SK-N-SH treated with all-trans-retinoic acid at 6 μM for 48 hours (cell line): Measurements from ENCODE around the gene ZNF583.

Source experiments
- ISL1 ChIP-seq: fragments of 250-450 bp; sonication (Bioruptor Pico); IDR thresholded peaks from 2 replicates; pipeline ENCODE4 v2.1.2; 2022; ENCODE audit warnings: mild to moderate bottlenecking, moderate library complexity
- SNAI2 ChIP-seq: fragments of 250-450 bp; sonication (Bioruptor Pico); IDR thresholded peaks from 2 replicates; pipeline ENCODE4 v1.5.0; 2020; ENCODE audit warnings: mild to moderate bottlenecking, moderate library complexity
- ZFP30 ChIP-seq: fragments of 450-650 bp; formaldehyde crosslinking; IDR thresholded peaks from 2 replicates; pipeline ENCODE4 v1.5.0; 2022; ENCODE audit warnings: mild to moderate bottlenecking, moderate library complexity
- TF ChIP-seq, protein P1 (sequence below): fragments of 250-450 bp; sonication (Bioruptor Pico); IDR thresholded peaks from 2 replicates; pipeline ENCODE4 v1.8.0; 2020; ENCODE audit warnings: mild to moderate bottlenecking, moderate library complexity, borderline replicate concordance

DNA sequence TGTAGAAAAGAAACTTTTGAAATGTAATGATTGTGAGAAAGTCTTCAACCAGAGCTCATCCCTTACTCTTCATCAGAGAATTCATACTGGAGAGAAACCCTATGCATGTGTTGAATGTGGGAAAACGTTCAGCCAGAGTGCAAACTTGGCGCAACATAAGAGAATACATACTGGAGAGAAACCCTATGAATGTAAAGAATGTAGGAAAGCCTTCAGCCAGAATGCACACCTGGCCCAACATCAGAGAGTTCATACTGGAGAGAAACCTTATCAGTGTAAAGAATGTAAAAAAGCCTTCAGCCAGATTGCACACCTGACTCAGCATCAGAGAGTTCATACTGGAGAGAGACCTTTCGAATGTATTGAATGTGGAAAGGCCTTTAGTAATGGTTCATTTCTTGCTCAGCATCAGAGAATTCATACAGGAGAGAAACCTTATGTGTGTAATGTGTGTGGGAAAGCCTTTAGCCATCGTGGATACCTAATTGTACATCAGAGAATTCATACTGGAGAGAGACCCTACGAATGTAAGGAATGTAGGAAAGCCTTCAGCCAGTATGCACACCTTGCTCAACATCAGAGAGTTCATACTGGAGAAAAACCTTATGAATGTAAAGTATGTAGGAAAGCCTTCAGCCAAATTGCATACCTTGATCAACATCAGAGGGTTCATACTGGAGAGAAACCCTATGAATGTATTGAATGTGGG, 19.3 kb downstream of the ZNF583 start:
- TF ChIP-seq ZFP30: no peak
- no peak for TF ChIP-seq SNAI2 (CRISPR knock-in tag)
- TF ChIP-seq, protein P1, sequence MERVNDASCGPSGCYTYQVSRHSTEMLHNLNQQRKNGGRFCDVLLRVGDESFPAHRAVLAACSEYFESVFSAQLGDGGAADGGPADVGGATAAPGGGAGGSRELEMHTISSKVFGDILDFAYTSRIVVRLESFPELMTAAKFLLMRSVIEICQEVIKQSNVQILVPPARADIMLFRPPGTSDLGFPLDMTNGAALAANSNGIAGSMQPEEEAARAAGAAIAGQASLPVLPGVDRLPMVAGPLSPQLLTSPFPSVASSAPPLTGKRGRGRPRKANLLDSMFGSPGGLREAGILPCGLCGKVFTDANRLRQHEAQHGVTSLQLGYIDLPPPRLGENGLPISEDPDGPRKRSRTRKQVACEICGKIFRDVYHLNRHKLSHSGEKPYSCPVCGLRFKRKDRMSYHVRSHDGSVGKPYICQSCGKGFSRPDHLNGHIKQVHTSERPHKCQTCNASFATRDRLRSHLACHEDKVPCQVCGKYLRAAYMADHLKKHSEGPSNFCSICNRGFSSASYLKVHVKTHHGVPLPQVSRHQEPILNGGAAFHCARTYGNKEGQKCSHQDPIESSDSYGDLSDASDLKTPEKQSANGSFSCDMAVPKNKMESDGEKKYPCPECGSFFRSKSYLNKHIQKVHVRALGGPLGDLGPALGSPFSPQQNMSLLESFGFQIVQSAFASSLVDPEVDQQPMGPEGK (CRISPR knock-in tag): no peak
- no peak for TF ChIP-seq ISL1
